K562 (cell line): ENCODE results near the gene ZNF26. TPM values are rescaled to one million over a fixed set of nuclear protein-coding genes. Genes with fewer than 3 reads are reported as not detected.
"Not testable (repeated sequence)": the region's sequence is repeated elsewhere in the genome, so short reads cannot be mapped to it uniquely, and the experiment has no call there.

Source experiments
- ATAC-seq: fragments of 200-7000 bp; cut with Tn5 transposase; 3 replicates; pipeline ENCODE4 v1.9.1; 2020; ENCODE audit warnings: moderate library complexity
- BruUV-seq: library from RNA; stranded (reverse); fragments of 400-500 nt; replicated peaks from 2 replicates; lab custom pipeline; 2021; lab: Mats Ljungman, UMichigan
- CTCF ChIA-PET: fragments of 300-600 bp; formaldehyde crosslinking; extraction: SDS; loops from one replicate; lab custom pipeline; 2021; ENCODE audit warnings: low intra/inter-chr PET ratio; lab: Yijun Ruan, JAX
- POLR2A ChIA-PET: fragments of 300-600, 350-650 bp; sonication (Branson Sonifier 250); formaldehyde crosslinking; extraction: SDS; loops from one replicate; lab custom pipeline; 2021; ENCODE audit warnings: antibody characterized with exemption, inconsistent platforms; lab: Yijun Ruan, JAX
- DNase-seq, 4 experiments: peaks; one replicate each; pipeline versions ENCODE4 v3.0.0 to v3.0.0-alpha.2; 2011 to 2018; ENCODE audit warnings: low spot score in 3 of 4, mixed read lengths in 3 of 4; ENCODE audit errors: extremely low read depth in 1 of 4
- FAIRE-seq: peaks from 2 replicates; lab custom pipeline; 2011; peaks lifted over from hg19 to GRCh38; lab: Jason Lieb, UNC
- H2AFZ ChIP-seq: 2 replicates; pipeline ENCODE4 v1.6.0; 2011; ENCODE audit warnings: low read depth, low read length, control low read depth, inconsistent platforms
- H3K27ac ChIP-seq: fragments of 200-600 bp; 3 replicates; pipeline ENCODE4 v1.8.0; 2011; ENCODE audit warnings: low read depth, mild to moderate bottlenecking, control low read depth, inconsistent platforms, low read length, moderate library complexity, mixed read lengths; ENCODE audit errors: extremely low read depth
- H3K27me3 ChIP-seq, 2 experiments: fragments of 300-600 bp in 1 of 2; 2 replicates in 1 of 2; 3 replicates in 1 of 2; pipeline versions ENCODE4 v1.6.0 to v1.8.0; 2011; ENCODE audit warnings: inconsistent platforms in 2 of 2, low read length in 2 of 2, mild to moderate bottlenecking in 1 of 2, mixed read lengths in 1 of 2, moderate library complexity in 1 of 2; ENCODE audit not compliant: control insufficient read depth in 2 of 2, insufficient read depth in 2 of 2
- H3K36me3 ChIP-seq: fragments of 300-600 bp; 3 replicates; pipeline ENCODE4 v1.8.0; 2011; ENCODE audit warnings: mild to moderate bottlenecking, low read length, inconsistent platforms; ENCODE audit not compliant: control insufficient read depth, insufficient read depth
- H3K4me1 ChIP-seq, 2 experiments: fragments of 200-600 bp in 1 of 2; replicated peaks in 1 of 2; 2 replicates in 1 of 2; 3 replicates in 1 of 2; pipeline versions ENCODE4 v1.5.1 to v1.8.0; 2011; ENCODE audit warnings: inconsistent platforms in 2 of 2, low read length in 2 of 2, mild to moderate bottlenecking in 1 of 2, mixed read lengths in 1 of 2, moderate library complexity in 1 of 2; ENCODE audit not compliant: control insufficient read depth in 2 of 2, insufficient read depth in 2 of 2
- H3K4me2 ChIP-seq: 2 replicates; pipeline ENCODE4 v1.6.1; 2011; ENCODE audit warnings: low read length, control low read depth, inconsistent platforms, mixed read lengths; ENCODE audit not compliant: insufficient read depth
- H3K4me3 ChIP-seq: fragments of 200-600 bp; sonication (generic), shearing (Covaris generic); 2 replicates; pipeline ENCODE4 v1.5.1; 2016; ENCODE audit warnings: control low read depth, inconsistent platforms
- H3K79me2 ChIP-seq: fragments of 200-600 bp; 3 replicates; pipeline ENCODE4 v1.8.0; 2011; ENCODE audit warnings: low read length, inconsistent platforms; ENCODE audit not compliant: control insufficient read depth, insufficient read depth
- H3K9ac ChIP-seq, 2 experiments: 2 replicates each; pipeline versions ENCODE4 v1.6.0 to v1.6.1; 2011; ENCODE audit warnings: low read depth in 2 of 2, low read length in 2 of 2, control low read depth in 1 of 2, inconsistent platforms in 1 of 2, mild to moderate bottlenecking in 1 of 2, mixed read lengths in 1 of 2; ENCODE audit not compliant: insufficient read depth in 1 of 2
- H3K9me1 ChIP-seq: one replicate; pipeline ENCODE4 v1.6.0; 2011; ENCODE audit warnings: inconsistent platforms, mild to moderate bottlenecking, low read length, moderate library complexity; ENCODE audit not compliant: control insufficient read depth, insufficient read depth
- H3K9me3 ChIP-seq: replicated peaks from 2 replicates; pipeline ENCODE4 v1.5.1; 2011; ENCODE audit warnings: low read depth, low read length, inconsistent platforms; ENCODE audit not compliant: control insufficient read depth, insufficient read depth
- H4K20me1 ChIP-seq: replicated peaks from 2 replicates; pipeline ENCODE4 v1.6.1; 2011; ENCODE audit warnings: low read length, inconsistent platforms, mixed read lengths; ENCODE audit not compliant: control insufficient read depth, insufficient read depth
- CTCF ChIP-seq, 3 experiments: IDR thresholded peaks in 2 of 3; conservative IDR thresholded peaks in 1 of 3; 2 replicates each; pipeline ENCODE4 v1.5.1; 2011 to 2012; ENCODE audit warnings: low read length in 3 of 3, mild to moderate bottlenecking in 3 of 3, control low read depth in 2 of 3, improper control_type of control experiment in 1 of 3, inconsistent platforms in 1 of 3, low read depth in 1 of 3, mixed read lengths in 1 of 3, moderate library complexity in 1 of 3; ENCODE audit not compliant: insufficient read depth in 2 of 3
- RAD21 ChIP-seq, 2 experiments: fragments of 250-450 bp in 1 of 2; fragments of 450-650 bp in 1 of 2; sonication (Bioruptor Pico) in 1 of 2; formaldehyde crosslinking in 1 of 2; IDR thresholded peaks in 1 of 2; conservative IDR thresholded peaks in 1 of 2; 2 replicates each; pipeline versions ENCODE4 v1.4.0 to v1.8.0; 2020 to 2022; ENCODE audit warnings: mild to moderate bottlenecking in 2 of 2, moderate library complexity in 1 of 2
- REST ChIP-seq, 2 experiments: fragments of 450-650 bp; formaldehyde crosslinking in 1 of 2; IDR thresholded peaks; 2 replicates each; pipeline versions ENCODE4 v1.4.0 to v1.6.1; 2014 to 2020; ENCODE audit warnings: mild to moderate bottlenecking in 2 of 2, borderline replicate concordance in 1 of 2, low read depth in 1 of 2
- SMAD3 ChIP-seq: fragments of 450-650 bp; formaldehyde crosslinking; conservative IDR thresholded peaks from 2 replicates; pipeline ENCODE4 v1.4.0; 2020; ENCODE audit warnings: mild to moderate bottlenecking
- SMC3 ChIP-seq: conservative IDR thresholded peaks from 2 replicates; pipeline ENCODE4 v1.6.1; 2011; ENCODE audit warnings: low read depth, low read length, improper control_type of control experiment; ENCODE audit not compliant: insufficient read depth
- ZBTB33 ChIP-seq: sonication (generic); formaldehyde crosslinking; IDR thresholded peaks from 2 replicates; pipeline ENCODE4 v1.8.1; 2023; ENCODE audit warnings: mild to moderate bottlenecking, missing genetic modification reagents
- ZNF316 ChIP-seq: fragments of 450-650 bp; IDR thresholded peaks from 2 replicates; pipeline ENCODE4 v1.6.1; 2016
- whole genome bisulfite sequencing: fragments of 100-300 bp; shearing (Covaris generic); methylation state at CpG from one replicate; pipeline ENCODE4 v1.1.6; 2016; ENCODE audit warnings: low coverage, mixed read lengths; ENCODE audit not compliant: insufficient coverage; ENCODE audit errors: missing lambda C conversion rate; 5-methylcytosine and 5-hydroxymethylcytosine counted together
- in situ Hi-C: fragments of 300-500 bp; cut with MboI; formaldehyde crosslinking; loops from 4 replicates; pipeline ENCODE4 v1.15.0; 2018; ENCODE audit warnings: inconsistent platforms, mixed read lengths
- intact Hi-C: fragments of 100-400 bp; cut with micrococcal nuclease; formaldehyde crosslinking; loops from 2 replicates; pipeline ENCODE4 v1.14.2; 2022
- polyA plus RNA-seq, 8 experiments: library from polyadenylated mRNA; depleted of rRNA in 4 of 8; stranded (reverse) in 5 of 8; unstranded in 3 of 8; fragments of >200 nt; fragmentation: Nextera tagmentation in 2 of 8; fragmentation: Illumina TruSeq in 1 of 8; extraction: Ambion mirVana in 2 of 8; extraction: Trizol in 1 of 8; gene quantifications; 2 replicates each; pipeline versions ENCODE4 v1.2.1 to v1.2.3, GENCODE V29; 2011 to 2014; ENCODE audit warnings: inconsistent platforms in 1 of 8, missing spikeins in 1 of 8
- total RNA-seq, 7 experiments: library from RNA; depleted of rRNA in 6 of 7; stranded (reverse); fragments of >200 nt in 6 of 7; fragmentation: Illumina TruSeq in 2 of 7; extraction: Trizol in 2 of 7; gene quantifications; 2 replicates each; pipeline versions ENCODE4 v1.2.1 to v1.2.3, GENCODE V29; 2011 to 2021; ENCODE audit warnings: low replicate concordance in 1 of 7

The ZNF26 gene
- total and polyA plus RNA-seq, 9 of the 15 experiments (the other 6 are each of a cell fraction or from before 2014, with no cell fraction given): 1.2 to 14.1 (median 8.0) TPM

GRCh38 chr12:132972374-132972773 lies 13.8 kb upstream of the ZNF26 start (continued):
- TF ChIP-seq ZNF316: peak; percentile 81
- TF ChIP-seq SMAD3 (CRISPR knock-in tag): no peak
- TF ChIP-seq, all 486 proteins: peak for 5

- in situ Hi-C loops; H3K4me3 ChIP-seq; H3K9me3 ChIP-seq; CTCF ChIA-PET; H3K9ac ChIP-seq; ATAC-seq; H3K27ac ChIP-seq; H3K36me3 ChIP-seq; H2AFZ ChIP-seq; H3K27me3 ChIP-seq; H3K4me2 ChIP-seq; H3K9me1 ChIP-seq; H4K20me1 ChIP-seq; H3K4me1 ChIP-seq; FAIRE-seq; intact Hi-C loops; BruUV-seq; H3K79me2 ChIP-seq; TF ChIP-seq REST (CRISPR knock-in tag; IDR thresholded peaks at IDR 0.05; ENCODE audit: low read depth): not testable (repeated sequence)
- DNase-seq: peak in 1 of 4 experiments; percentile 54
- 26% methylated on average over 12 of the region's 13 CpGs for WGBS
- 0 out of 2 replicates have a peak, but pooled peaks have one; percentile 10 for TF ChIP-seq SMC3
- TF ChIP-seq RAD21 (CRISPR knock-in tag; conservative IDR thresholded peaks at IDR 0.05 in 1 of 2, IDR thresholded peaks at IDR 0.05 in 1 of 2): peak in 1 of 2 experiments; percentile 65; a peak in 2 of 4 replicates
- peak; percentile 94 for TF ChIP-seq ZBTB33 (CRISPR knock-in tag)
- TF ChIP-seq REST (IDR thresholded peaks at IDR 0.05; ENCODE audit: borderline replicate concordance): peak; percentile 35; the same call in 1 of the 2 replicates
- peak; percentile 32 to 37 (median 34); a peak in 3 of 6 replicates for TF ChIP-seq CTCF (IDR thresholded peaks at IDR 0.05 in 2 of 3, conservative IDR thresholded peaks at IDR 0.05 in 1 of 3; ENCODE audit: insufficient read depth in 2 of 3, low read depth in 1 of 3, low read length in 3 of 3)
- POLR2A ChIA-PET: interaction anchor here (1.2 kb wide), 1 partner anchor 103 kb away, joined by 3 read pairs; no protein-coding TSS in a partner anchor
Observed at GRCh38 chr12:132976870-132977269, 9.3 kb upstream of the ZNF26 start.
